HepG2 (cell line): ENCODE data around the gene SLC22A23. TPM values are rescaled to one million over a fixed set of nuclear protein-coding genes. Genes with fewer than 3 reads are reported as not detected.

Experiments used
- ATF4 ChIP-seq, 2 experiments: fragments of 450-650 bp in 1 of 2; sonication (generic) in 1 of 2; formaldehyde crosslinking; IDR thresholded peaks; 2 replicates each; pipeline versions ENCODE4 v1.5.0 to v1.8.0; 2020 to 2022; ENCODE audit warnings: mild to moderate bottlenecking in 1 of 2, missing genetic modification reagents in 1 of 2
- EP300 ChIP-seq, 3 experiments: sonication (generic) in 1 of 3; formaldehyde crosslinking in 1 of 3; IDR thresholded peaks; 2 replicates each; pipeline versions ENCODE4 v1.5.1 to v1.6.1; 2011 to 2020; ENCODE audit warnings: low read depth in 2 of 3, low read length in 2 of 3, borderline replicate concordance in 1 of 3, improper control_type of control experiment in 1 of 3, mild to moderate bottlenecking in 1 of 3, missing genetic modification reagents in 1 of 3, moderate library complexity in 1 of 3
- FOXA1 ChIP-seq, 2 experiments: fragments of 450-650 bp in 1 of 2; sonication (generic) in 1 of 2; formaldehyde crosslinking in 1 of 2; IDR thresholded peaks; 2 replicates each; pipeline versions ENCODE4 v1.4.0 to v1.6.1; 2016 to 2020; ENCODE audit warnings: missing genetic modification reagents in 1 of 2
- FOXA3 ChIP-seq: IDR thresholded peaks from 2 replicates; pipeline ENCODE4 v1.6.1; 2016; ENCODE audit warnings: missing genetic modification reagents, missing compliant biosample characterization
- NCOA2 ChIP-seq: sonication (generic); formaldehyde crosslinking; IDR thresholded peaks from 2 replicates; pipeline ENCODE4 v1.8.0; 2022; ENCODE audit warnings: inconsistent platforms
- PITX1 ChIP-seq: sonication (generic); formaldehyde crosslinking; IDR thresholded peaks from 2 replicates; pipeline ENCODE4 v1.5.1; 2020; ENCODE audit warnings: mild to moderate bottlenecking, missing genetic modification reagents
- PPARG ChIP-seq: conservative IDR thresholded peaks from 2 replicates; pipeline ENCODE4 v1.6.1; 2016; ENCODE audit warnings: missing biosample characterization, missing genetic modification reagents
- PRPF4 ChIP-seq: fragments of 200-400 bp; formaldehyde crosslinking; IDR thresholded peaks from 2 replicates; pipeline ENCODE4 v1.6.1; 2016; ENCODE audit warnings: low read length, low read depth; ENCODE audit not compliant: poor library complexity, severe bottlenecking
- RXRB ChIP-seq: IDR thresholded peaks from 2 replicates; pipeline ENCODE4 v1.6.1; 2016; ENCODE audit warnings: borderline replicate concordance, missing genetic modification reagents, missing compliant biosample characterization
- SOX5 ChIP-seq: IDR thresholded peaks from 2 replicates; pipeline ENCODE4 v1.6.1; 2016; ENCODE audit warnings: borderline replicate concordance
- TRAFD1 ChIP-seq: sonication (generic); formaldehyde crosslinking; IDR thresholded peaks from 2 replicates; pipeline ENCODE4 v1.5.1; 2020; ENCODE audit warnings: missing genetic modification reagents, mild to moderate bottlenecking, borderline replicate concordance
- ZBTB10 ChIP-seq: sonication (generic); formaldehyde crosslinking; IDR thresholded peaks from 2 replicates; pipeline ENCODE4 v1.4.0; 2020; ENCODE audit warnings: missing genetic modification reagents, borderline replicate concordance
- ZKSCAN1 ChIP-seq: fragments of 150-350 bp; IDR thresholded peaks from 2 replicates; pipeline ENCODE4 v1.6.1; 2014; ENCODE audit warnings: low read length
- ZNF143 ChIP-seq: sonication (generic); formaldehyde crosslinking; IDR thresholded peaks from 2 replicates; pipeline ENCODE4 v1.4.0; 2020; ENCODE audit warnings: missing genetic modification reagents
- ZNF263 ChIP-seq: sonication (generic); formaldehyde crosslinking; IDR thresholded peaks from 2 replicates; pipeline ENCODE4 v1.4.0; 2020; ENCODE audit warnings: missing genetic modification reagents
- polyA plus RNA-seq, 8 experiments: library from polyadenylated mRNA; depleted of rRNA in 3 of 8; stranded (reverse) in 7 of 8; unstranded in 1 of 8; fragments of >200 nt; fragmentation: Illumina TruSeq in 4 of 8; extraction: Trizol in 4 of 8; gene quantifications; 2 replicates each; pipeline versions ENCODE4 v1.2.1 to v1.2.3, GENCODE V29; 2011 to 2016; ENCODE audit warnings: low read depth in 4 of 8, missing spikeins in 1 of 8, mixed read lengths in 1 of 8; ENCODE audit not compliant: insufficient read depth in 1 of 8
- total RNA-seq, 5 experiments: library from RNA; depleted of rRNA; stranded (reverse); fragments of >200 nt; fragmentation: Illumina TruSeq; extraction: Trizol; gene quantifications; 2 replicates each; pipeline ENCODE4 v1.2.3, GENCODE V29; 2016; ENCODE audit warnings: low read depth in 1 of 5
- TF ChIP-seq, protein P1 (sequence below): sonication (generic); formaldehyde crosslinking; IDR thresholded peaks from 2 replicates; pipeline ENCODE4 v1.8.0; 2022; ENCODE audit warnings: missing genetic modification reagents, mild to moderate bottlenecking, borderline replicate concordance
- TF ChIP-seq, protein P2 (sequence below): sonication (generic); formaldehyde crosslinking; IDR thresholded peaks from 2 replicates; pipeline ENCODE4 v1.8.0; 2022; ENCODE audit warnings: missing genetic modification reagents, mild to moderate bottlenecking, inconsistent platforms, borderline replicate concordance
- TF ChIP-seq, protein P3 (sequence below): fragments of 450-650 bp; IDR thresholded peaks from 2 replicates; pipeline ENCODE4 v1.6.1; 2016

Gene SLC22A23
- total and polyA plus RNA-seq, 2 of the 13 experiments (the other 11 are each of a cell fraction or from before 2014, with no cell fraction given), result 11.8 to 17.5 TPM

DNA sequence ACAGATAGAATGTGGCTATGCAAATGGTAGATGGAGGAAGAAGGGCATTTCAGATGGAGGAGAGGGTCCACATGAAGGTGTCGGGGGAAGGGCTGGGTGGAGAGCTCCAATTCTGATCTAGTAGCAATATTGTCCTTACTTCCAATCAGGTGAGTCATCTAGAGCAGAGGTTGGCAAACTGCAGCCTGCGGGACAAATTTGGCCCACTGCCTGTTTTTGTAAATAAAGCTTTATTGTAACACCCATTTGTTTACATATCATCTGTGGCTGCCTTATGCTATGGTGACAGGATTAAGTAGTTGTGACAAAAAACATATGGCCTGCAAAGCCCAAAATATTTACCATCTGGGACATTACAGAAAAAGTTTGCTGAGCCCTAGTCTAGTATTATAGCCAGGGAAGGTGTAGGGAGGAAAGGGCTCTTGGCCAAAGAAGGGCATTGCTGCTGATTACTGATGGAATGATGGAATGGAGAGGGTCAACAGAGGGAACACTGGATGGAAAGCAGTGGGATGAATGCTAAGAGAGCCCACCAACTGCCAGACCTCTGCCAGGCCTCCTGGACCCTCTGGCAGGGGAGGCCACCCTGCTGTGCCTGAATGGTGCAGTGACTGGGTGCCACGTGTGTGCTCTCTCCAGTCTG is 79.8 kb downstream of the SLC22A23 start (continued):
- TF ChIP-seq, protein P1, sequence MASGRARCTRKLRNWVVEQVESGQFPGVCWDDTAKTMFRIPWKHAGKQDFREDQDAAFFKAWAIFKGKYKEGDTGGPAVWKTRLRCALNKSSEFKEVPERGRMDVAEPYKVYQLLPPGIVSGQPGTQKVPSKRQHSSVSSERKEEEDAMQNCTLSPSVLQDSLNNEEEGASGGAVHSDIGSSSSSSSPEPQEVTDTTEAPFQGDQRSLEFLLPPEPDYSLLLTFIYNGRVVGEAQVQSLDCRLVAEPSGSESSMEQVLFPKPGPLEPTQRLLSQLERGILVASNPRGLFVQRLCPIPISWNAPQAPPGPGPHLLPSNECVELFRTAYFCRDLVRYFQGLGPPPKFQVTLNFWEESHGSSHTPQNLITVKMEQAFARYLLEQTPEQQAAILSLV (CRISPR knock-in tag), result no peak
- TF ChIP-seq FOXA3 (CRISPR knock-in tag) (peak; percentile 73), TRAFD1 (no peak), NCOA2 (CRISPR knock-in tag) (peak; percentile 53; the same call in 1 of the 2 replicates), RXRB (peak; percentile 75), PRPF4 (peak; percentile 46), SOX5 (CRISPR knock-in tag) (no peak; the same call in 1 of the 2 replicates), ZNF143 (no peak), ATF4 (CRISPR knock-in tag; IDR thresholded peaks at IDR 0.05) (no peak), ZKSCAN1 (no peak), PITX1 (no peak), ZNF263 (CRISPR knock-in tag) (no peak), PPARG (CRISPR knock-in tag) (peak; percentile 96), ZBTB10 (CRISPR knock-in tag) (no peak), EP300 (IDR thresholded peaks at IDR 0.05; ENCODE audit: low read depth in 2 of 2, low read length in 2 of 2) (peak in 1 of 2 experiments; percentile 50; a peak in 1 of 4 replicates), EP300 (CRISPR knock-in tag; IDR thresholded peaks at IDR 0.05; ENCODE audit: borderline replicate concordance) (peak; percentile 23; the same call in 1 of the 2 replicates), FOXA1 (IDR thresholded peaks at IDR 0.05) (no peak), FOXA1 (CRISPR knock-in tag; IDR thresholded peaks at IDR 0.05) (peak; percentile 59)
- TF ChIP-seq, protein P2, sequence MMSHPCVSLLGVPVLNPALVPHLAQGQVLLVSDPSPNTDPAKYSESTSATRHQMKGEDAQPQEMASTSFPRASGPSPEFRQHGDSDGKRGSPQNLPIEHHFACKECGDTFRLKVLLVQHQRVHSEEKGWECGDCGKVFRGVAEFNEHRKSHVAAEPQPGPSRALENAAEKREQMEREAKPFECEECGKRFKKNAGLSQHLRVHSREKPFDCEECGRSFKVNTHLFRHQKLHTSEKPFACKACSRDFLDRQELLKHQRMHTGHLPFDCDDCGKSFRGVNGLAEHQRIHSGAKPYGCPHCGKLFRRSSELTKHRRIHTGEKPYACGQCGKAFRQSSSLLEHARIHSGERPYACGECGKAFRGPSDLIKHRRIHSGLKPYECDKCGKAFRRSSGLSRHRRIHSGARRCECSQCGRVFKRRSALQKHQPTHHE (CRISPR knock-in tag), result no peak
- TF ChIP-seq, protein P3, sequence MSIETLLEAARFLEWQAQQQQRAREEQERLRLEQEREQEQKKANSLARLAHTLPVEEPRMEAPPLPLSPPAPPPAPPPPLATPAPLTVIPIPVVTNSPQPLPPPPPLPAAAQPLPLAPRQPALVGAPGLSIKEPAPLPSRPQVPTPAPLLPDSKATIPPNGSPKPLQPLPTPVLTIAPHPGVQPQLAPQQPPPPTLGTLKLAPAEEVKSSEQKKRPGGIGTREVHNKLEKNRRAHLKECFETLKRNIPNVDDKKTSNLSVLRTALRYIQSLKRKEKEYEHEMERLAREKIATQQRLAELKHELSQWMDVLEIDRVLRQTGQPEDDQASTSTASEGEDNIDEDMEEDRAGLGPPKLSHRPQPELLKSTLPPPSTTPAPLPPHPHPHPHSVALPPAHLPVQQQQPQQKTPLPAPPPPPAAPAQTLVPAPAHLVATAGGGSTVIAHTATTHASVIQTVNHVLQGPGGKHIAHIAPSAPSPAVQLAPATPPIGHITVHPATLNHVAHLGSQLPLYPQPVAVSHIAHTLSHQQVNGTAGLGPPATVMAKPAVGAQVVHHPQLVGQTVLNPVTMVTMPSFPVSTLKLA, result no peak
